ENCODE results near the gene DCTPP1. TPM values are rescaled to one million over a fixed set of nuclear protein-coding genes. Genes with fewer than 3 reads are reported as not detected.

Gene DCTPP1
- total and polyA plus RNA-seq, 9 of the 15 experiments (the other 6 are each of a cell fraction or from before 2014, with no cell fraction given) = 45.0 to 132 (median 80.6) TPM

DNA sequence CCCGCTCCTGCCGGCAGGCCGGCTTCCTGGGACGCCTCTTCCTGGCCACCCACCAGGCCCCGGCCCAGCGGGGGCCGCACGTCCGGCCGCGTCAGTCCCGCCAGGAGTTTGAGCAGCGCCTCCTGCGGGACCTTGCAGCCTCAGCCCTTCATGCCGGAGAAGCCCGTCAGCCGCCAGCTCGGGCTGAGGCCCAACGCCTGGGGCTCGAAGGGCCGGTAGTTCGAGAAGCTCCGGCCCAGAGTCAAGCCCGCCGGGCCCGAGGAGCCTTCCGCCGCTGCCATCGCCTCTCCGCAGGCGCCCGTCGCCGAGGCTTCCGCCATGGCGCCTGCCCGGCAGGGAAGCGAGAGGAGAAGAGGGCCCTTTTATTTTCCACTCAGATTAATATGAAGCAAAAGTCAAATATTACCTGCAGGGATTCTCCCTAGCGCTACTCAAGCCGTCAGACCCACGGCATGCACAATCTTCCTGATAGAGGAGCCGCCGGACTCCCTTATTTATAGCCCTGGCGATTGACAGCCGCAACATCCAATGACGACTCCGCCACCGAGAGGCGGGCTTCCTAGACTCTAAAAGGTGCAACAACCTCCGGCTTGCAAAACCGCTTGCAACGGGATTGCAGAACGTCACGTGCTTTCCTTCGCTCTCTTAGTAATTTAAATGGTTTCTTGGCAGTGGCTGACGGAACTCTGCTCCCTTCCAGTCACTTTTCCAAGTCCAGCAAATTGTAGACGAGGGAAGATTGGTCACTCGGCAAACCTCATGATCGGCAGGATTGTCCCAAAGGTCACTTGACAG, 15.8 kb upstream of the DCTPP1 start, which contains the start of gene SEPHS2 (continued):
- TF ChIP-seq, protein P1, sequence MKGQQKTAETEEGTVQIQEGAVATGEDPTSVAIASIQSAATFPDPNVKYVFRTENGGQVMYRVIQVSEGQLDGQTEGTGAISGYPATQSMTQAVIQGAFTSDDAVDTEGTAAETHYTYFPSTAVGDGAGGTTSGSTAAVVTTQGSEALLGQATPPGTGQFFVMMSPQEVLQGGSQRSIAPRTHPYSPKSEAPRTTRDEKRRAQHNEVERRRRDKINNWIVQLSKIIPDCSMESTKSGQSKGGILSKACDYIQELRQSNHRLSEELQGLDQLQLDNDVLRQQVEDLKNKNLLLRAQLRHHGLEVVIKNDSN (CRISPR knock-in tag; IDR thresholded peaks at IDR 0.05) = peak; percentile 92
- TF ChIP-seq ZNF384 (IDR thresholded peaks at IDR 0.05; ENCODE audit: low read depth, low read length) (no peak), SRSF7 (optimal IDR thresholded peaks at IDR 0.05; ENCODE audit: low read depth, low read length) (no peak), ZNF311 (CRISPR knock-in tag; IDR thresholded peaks at IDR 0.05) (no peak), DNMT1 (IDR thresholded peaks at IDR 0.05) (no peak), ZFX (CRISPR knock-in tag; IDR thresholded peaks at IDR 0.05) (peak; percentile 98), PTRF (tag; IDR thresholded peaks at IDR 0.05) (no peak), CBFA2T2 (conservative IDR thresholded peaks at IDR 0.05) (no peak), NCOA6 (IDR thresholded peaks at IDR 0.05) (no peak), PURB (CRISPR knock-in tag; IDR thresholded peaks at IDR 0.05; ENCODE audit: low read depth) (no peak), PTTG1 (tag; IDR thresholded peaks at IDR 0.05; ENCODE audit: low read depth) (no peak), MXI1 (IDR thresholded peaks at IDR 0.05; ENCODE audit: low read depth, low read length) (no peak; the same call in 1 of the 2 replicates), GTF2F1 (IDR thresholded peaks at IDR 0.05; ENCODE audit: low read depth, low read length) (peak; percentile 45; the same call in 1 of the 2 replicates), ZNF830 (CRISPR knock-in tag; IDR thresholded peaks at IDR 0.05) (0 out of 2 replicates have a peak, but pooled peaks have one; percentile 74), MAZ (CRISPR knock-in tag; conservative IDR thresholded peaks at IDR 0.05 in 1 of 2, IDR thresholded peaks at IDR 0.05 in 1 of 2) (peak; percentile 68 to 74), KLF13 (tag; IDR thresholded peaks at IDR 0.05; ENCODE audit: borderline replicate concordance, low read depth) (no peak), KLF16 (IDR thresholded peaks at IDR 0.05) (no peak), PTBP1 (IDR thresholded peaks at IDR 0.05; ENCODE audit: low read depth, low read length) (0 out of 2 replicates have a peak, but pooled peaks have one; percentile 47), CBX1 (IDR thresholded peaks at IDR 0.05; ENCODE audit: low read depth) (peak; percentile 78), XRCC4 (IDR thresholded peaks at IDR 0.05; ENCODE audit: extremely low read depth, insufficient read depth, insufficient read length) (no peak)
- TF ChIP-seq, protein P2, sequence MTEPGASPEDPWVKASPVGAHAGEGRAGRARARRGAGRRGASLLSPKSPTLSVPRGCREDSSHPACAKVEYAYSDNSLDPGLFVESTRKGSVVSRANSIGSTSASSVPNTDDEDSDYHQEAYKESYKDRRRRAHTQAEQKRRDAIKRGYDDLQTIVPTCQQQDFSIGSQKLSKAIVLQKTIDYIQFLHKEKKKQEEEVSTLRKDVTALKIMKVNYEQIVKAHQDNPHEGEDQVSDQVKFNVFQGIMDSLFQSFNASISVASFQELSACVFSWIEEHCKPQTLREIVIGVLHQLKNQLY (CRISPR knock-in tag; conservative IDR thresholded peaks at IDR 0.05) = peak in 1 of 2 experiments; percentile 39; a peak in 1 of 4 replicates
- TF ChIP-seq, protein P3, sequence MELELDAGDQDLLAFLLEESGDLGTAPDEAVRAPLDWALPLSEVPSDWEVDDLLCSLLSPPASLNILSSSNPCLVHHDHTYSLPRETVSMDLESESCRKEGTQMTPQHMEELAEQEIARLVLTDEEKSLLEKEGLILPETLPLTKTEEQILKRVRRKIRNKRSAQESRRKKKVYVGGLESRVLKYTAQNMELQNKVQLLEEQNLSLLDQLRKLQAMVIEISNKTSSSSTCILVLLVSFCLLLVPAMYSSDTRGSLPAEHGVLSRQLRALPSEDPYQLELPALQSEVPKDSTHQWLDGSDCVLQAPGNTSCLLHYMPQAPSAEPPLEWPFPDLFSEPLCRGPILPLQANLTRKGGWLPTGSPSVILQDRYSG (tag; conservative IDR thresholded peaks at IDR 0.05; ENCODE audit: low read depth) = no peak
- TF ChIP-seq, protein P4, sequence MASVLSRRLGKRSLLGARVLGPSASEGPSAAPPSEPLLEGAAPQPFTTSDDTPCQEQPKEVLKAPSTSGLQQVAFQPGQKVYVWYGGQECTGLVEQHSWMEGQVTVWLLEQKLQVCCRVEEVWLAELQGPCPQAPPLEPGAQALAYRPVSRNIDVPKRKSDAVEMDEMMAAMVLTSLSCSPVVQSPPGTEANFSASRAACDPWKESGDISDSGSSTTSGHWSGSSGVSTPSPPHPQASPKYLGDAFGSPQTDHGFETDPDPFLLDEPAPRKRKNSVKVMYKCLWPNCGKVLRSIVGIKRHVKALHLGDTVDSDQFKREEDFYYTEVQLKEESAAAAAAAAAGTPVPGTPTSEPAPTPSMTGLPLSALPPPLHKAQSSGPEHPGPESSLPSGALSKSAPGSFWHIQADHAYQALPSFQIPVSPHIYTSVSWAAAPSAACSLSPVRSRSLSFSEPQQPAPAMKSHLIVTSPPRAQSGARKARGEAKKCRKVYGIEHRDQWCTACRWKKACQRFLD (CRISPR knock-in tag; IDR thresholded peaks at IDR 0.05) = 0 out of 2 replicates have a peak, but pooled peaks have one; percentile 21

Measured in K562 (cell line).